DOHH2 (cell line): ENCODE measurements around the gene MACROD2.

ENCODE experiments used
- EZH2phosphoT487 ChIP-seq: fragments of 200-600 bp; sonication (generic); IDR thresholded peaks from 2 replicates; pipeline ENCODE4 v1.6.1; 2017; ENCODE audit warnings: borderline replicate concordance, mild to moderate bottlenecking, antibody characterized with exemption, low read length, moderate library complexity, mixed read lengths
- TF ChIP-seq, protein P1 (sequence below): fragments of 200-600 bp; sonication (generic); IDR thresholded peaks from one replicate; pipeline ENCODE4 v1.5.1; 2014; ENCODE audit warnings: antibody characterized with exemption, mild to moderate bottlenecking, low read depth, low read length; ENCODE audit not compliant: poor library complexity, severe bottlenecking

DNA sequence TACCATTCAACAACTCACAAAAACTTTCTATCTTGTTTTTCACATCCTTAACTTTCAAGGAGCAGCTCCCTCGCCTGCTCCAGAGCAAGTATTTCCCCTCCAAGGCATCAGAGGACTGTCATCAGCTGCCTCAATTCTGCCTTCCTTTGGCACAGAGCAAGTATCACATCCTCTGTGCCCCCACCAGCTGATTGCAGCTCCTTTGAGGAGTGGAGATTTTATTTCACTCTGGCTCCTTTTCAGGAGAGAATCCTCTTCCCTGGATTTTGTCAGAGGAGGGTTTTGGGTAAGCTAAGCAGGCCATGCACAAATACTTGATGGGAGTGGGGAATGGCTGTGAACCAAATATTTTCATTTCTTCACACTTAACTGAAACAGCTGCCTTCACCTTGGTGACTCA is 952.6 kb downstream of the MACROD2 start:
- TF ChIP-seq, protein P1, sequence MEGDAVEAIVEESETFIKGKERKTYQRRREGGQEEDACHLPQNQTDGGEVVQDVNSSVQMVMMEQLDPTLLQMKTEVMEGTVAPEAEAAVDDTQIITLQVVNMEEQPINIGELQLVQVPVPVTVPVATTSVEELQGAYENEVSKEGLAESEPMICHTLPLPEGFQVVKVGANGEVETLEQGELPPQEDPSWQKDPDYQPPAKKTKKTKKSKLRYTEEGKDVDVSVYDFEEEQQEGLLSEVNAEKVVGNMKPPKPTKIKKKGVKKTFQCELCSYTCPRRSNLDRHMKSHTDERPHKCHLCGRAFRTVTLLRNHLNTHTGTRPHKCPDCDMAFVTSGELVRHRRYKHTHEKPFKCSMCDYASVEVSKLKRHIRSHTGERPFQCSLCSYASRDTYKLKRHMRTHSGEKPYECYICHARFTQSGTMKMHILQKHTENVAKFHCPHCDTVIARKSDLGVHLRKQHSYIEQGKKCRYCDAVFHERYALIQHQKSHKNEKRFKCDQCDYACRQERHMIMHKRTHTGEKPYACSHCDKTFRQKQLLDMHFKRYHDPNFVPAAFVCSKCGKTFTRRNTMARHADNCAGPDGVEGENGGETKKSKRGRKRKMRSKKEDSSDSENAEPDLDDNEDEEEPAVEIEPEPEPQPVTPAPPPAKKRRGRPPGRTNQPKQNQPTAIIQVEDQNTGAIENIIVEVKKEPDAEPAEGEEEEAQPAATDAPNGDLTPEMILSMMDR, result no peak
- TF ChIP-seq EZH2phosphoT487, result no peak
